Measurements from ENCODE around the gene SCCPDH.

GRCh38 chr1:246798107-246798506, 73.9 kb downstream of the SCCPDH start:
- TF ChIP-seq, protein P1, sequence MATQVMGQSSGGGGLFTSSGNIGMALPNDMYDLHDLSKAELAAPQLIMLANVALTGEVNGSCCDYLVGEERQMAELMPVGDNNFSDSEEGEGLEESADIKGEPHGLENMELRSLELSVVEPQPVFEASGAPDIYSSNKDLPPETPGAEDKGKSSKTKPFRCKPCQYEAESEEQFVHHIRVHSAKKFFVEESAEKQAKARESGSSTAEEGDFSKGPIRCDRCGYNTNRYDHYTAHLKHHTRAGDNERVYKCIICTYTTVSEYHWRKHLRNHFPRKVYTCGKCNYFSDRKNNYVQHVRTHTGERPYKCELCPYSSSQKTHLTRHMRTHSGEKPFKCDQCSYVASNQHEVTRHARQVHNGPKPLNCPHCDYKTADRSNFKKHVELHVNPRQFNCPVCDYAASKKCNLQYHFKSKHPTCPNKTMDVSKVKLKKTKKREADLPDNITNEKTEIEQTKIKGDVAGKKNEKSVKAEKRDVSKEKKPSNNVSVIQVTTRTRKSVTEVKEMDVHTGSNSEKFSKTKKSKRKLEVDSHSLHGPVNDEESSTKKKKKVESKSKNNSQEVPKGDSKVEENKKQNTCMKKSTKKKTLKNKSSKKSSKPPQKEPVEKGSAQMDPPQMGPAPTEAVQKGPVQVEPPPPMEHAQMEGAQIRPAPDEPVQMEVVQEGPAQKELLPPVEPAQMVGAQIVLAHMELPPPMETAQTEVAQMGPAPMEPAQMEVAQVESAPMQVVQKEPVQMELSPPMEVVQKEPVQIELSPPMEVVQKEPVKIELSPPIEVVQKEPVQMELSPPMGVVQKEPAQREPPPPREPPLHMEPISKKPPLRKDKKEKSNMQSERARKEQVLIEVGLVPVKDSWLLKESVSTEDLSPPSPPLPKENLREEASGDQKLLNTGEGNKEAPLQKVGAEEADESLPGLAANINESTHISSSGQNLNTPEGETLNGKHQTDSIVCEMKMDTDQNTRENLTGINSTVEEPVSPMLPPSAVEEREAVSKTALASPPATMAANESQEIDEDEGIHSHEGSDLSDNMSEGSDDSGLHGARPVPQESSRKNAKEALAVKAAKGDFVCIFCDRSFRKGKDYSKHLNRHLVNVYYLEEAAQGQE (tag by site-specific recombination; IDR thresholded peaks at IDR 0.05) = no peak
- TF ChIP-seq ZNF664 (tag by site-specific recombination; IDR thresholded peaks at IDR 0.05) (no peak), CTCF (tag by site-specific recombination; IDR thresholded peaks at IDR 0.05) (no peak), ZNF76 (tag by site-specific recombination; IDR thresholded peaks at IDR 0.05; ENCODE audit: borderline replicate concordance, low read depth) (no peak), KLF9 (tag by site-specific recombination; IDR thresholded peaks at IDR 0.05; ENCODE audit: low read depth) (no peak), ZNF639 (tag by site-specific recombination; IDR thresholded peaks at IDR 0.05) (no peak), YY1 (tag by site-specific recombination; IDR thresholded peaks at IDR 0.05) (no peak), SETDB1 (IDR thresholded peaks at IDR 0.05; ENCODE audit: insufficient read length, low read length) (no peak), BCL11B (tag by site-specific recombination; IDR thresholded peaks at IDR 0.05; ENCODE audit: low read depth) (no peak), MZF1 (tag by site-specific recombination; IDR thresholded peaks at IDR 0.05; ENCODE audit: borderline replicate concordance) (no peak)
- TF ChIP-seq, protein P2, sequence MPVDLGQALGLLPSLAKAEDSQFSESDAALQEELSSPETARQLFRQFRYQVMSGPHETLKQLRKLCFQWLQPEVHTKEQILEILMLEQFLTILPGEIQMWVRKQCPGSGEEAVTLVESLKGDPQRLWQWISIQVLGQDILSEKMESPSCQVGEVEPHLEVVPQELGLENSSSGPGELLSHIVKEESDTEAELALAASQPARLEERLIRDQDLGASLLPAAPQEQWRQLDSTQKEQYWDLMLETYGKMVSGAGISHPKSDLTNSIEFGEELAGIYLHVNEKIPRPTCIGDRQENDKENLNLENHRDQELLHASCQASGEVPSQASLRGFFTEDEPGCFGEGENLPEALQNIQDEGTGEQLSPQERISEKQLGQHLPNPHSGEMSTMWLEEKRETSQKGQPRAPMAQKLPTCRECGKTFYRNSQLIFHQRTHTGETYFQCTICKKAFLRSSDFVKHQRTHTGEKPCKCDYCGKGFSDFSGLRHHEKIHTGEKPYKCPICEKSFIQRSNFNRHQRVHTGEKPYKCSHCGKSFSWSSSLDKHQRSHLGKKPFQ (tag by site-specific recombination; IDR thresholded peaks at IDR 0.05) = no peak

Measured in HEK293 (cell line).